Sigmoid colon (tissue), 7 donors: ENCODE measurements around the gene PLXNB2. TPM values are rescaled to one million over a fixed set of nuclear protein-coding genes. Genes with fewer than 3 reads are reported as not detected.
"Not testable (repeated sequence)": the region's sequence is repeated elsewhere in the genome, so short reads cannot be mapped to it uniquely, and the experiment has no call there.

Source experiments
- DNase-seq: peaks from one replicate; pipeline ENCODE4 v3.0.0-alpha.2; 2019
- H3K27ac ChIP-seq, 4 donors: fragments of 200-600 bp; sonication (generic); one replicate each; pipeline ENCODE4 v1.5.1; 2016 to 2019; ENCODE audit warnings: mild to moderate bottlenecking in 1 of 4
- H3K27me3 ChIP-seq, 3 donors: fragments of 200-600 bp; sonication (generic); one replicate each; pipeline ENCODE4 v1.5.1; 2019; ENCODE audit warnings: mild to moderate bottlenecking in 1 of 3
- H3K36me3 ChIP-seq, 4 donors: fragments of 200-600 bp; sonication (generic); one replicate each; pipeline ENCODE4 v1.5.1; 2016 to 2019
- H3K4me1 ChIP-seq, 4 donors: fragments of 200-600 bp; sonication (generic); one replicate each; pipeline ENCODE4 v1.5.1; 2017 to 2019
- H3K4me3 ChIP-seq, 4 donors: fragments of 200-600 bp; sonication (generic); one replicate each; pipeline ENCODE4 v1.5.1; 2017 to 2019; ENCODE audit warnings: mild to moderate bottlenecking in 2 of 4, moderate library complexity in 1 of 4
- H3K9me3 ChIP-seq, 4 donors: fragments of 200-600 bp in 3 of 4; sonication (generic) in 3 of 4; one replicate each; pipeline versions ENCODE4 v1.5.1 to v1.6.1; 2013 to 2019
- CTCF ChIP-seq, 4 experiments: fragments of 450-650 bp in 3 of 4; fragments of 200-600 bp in 1 of 4; IDR thresholded peaks; one replicate each; pipeline ENCODE4 v1.5.1; 2016 to 2019; ENCODE audit warnings: antibody characterized with exemption in 4 of 4, mild to moderate bottlenecking in 3 of 4, moderate library complexity in 2 of 4
- EP300 ChIP-seq, 4 donors: sonication (generic); formaldehyde crosslinking; IDR thresholded peaks; one replicate each; pipeline ENCODE4 v1.6.1; 2017; ENCODE audit warnings: antibody characterized with exemption in 4 of 4
- POLR2A ChIP-seq, 2 donors: fragments of 450-650 bp; IDR thresholded peaks; one replicate each; pipeline ENCODE4 v1.6.1; 2016; ENCODE audit warnings: antibody characterized with exemption in 2 of 2, mild to moderate bottlenecking in 2 of 2, moderate library complexity in 2 of 2
- POLR2AphosphoS5 ChIP-seq, 4 donors: sonication (generic); formaldehyde crosslinking; IDR thresholded peaks; one replicate each; pipeline ENCODE4 v1.6.1; 2017; ENCODE audit warnings: antibody characterized with exemption in 4 of 4
- WGBS, 2 donors: extraction: QIAGEN DNeasy Blood & Tissue Kit; methylation state at CpG; one replicate each; pipeline ENCODE4 v1.1.7; 2013; 5-methylcytosine and 5-hydroxymethylcytosine counted together
- intact Hi-C: fragments of 100-400 bp; cut with DNase I; formaldehyde crosslinking; loops from one replicate; pipeline ENCODE4 v1.15.1; 2023
- polyA plus RNA-seq, 3 donors: library from polyadenylated mRNA; stranded (reverse); fragments of 200-250 nt; gene quantifications; one replicate each; pipeline ENCODE4 v1.2.3, GENCODE V29; 2013
- total RNA-seq, 4 donors: library from RNA; depleted of rRNA; stranded (reverse); fragments of >200 nt; gene quantifications; one replicate each; pipeline ENCODE4 v1.1.0, GENCODE V29; 2016
- donor health status: healthy with polysubstance abuse.
- donor health status: Bipolar disorder and iron deficiency.
- donor health status: healthy.

PLXNB2 gene
- total and polyA plus RNA-seq, 7 donors: 18.6 to 150 (median 67.5) TPM

- H3K27ac ChIP-seq: peak overlapping the region; percentile 6 to 65 (median 60)
- H3K36me3 ChIP-seq: peaks cover 37 to 62% (median 52%) of the 10 kb centered on the region in 4 donors
- H3K27me3 ChIP-seq: peaks cover 2 to 19% (median 15%) of the 10 kb centered on the region in 3 donors
- DNase-seq: peak; percentile 87
- H3K9me3 ChIP-seq: no peaks in the 10 kb centered on the region
- 60 to 70% methylated on average over 25 of the region's 25 CpGs for WGBS, 2 donors
- intact Hi-C loops: no loop called here
- H3K4me3 ChIP-seq: no peak overlapping the region
- peak in 1 of 4 experiments; percentile 58 for TF ChIP-seq CTCF (IDR thresholded peaks at IDR 0.05)
- no peak for TF ChIP-seq POLR2AphosphoS5 (IDR thresholded peaks at IDR 0.05)
- no peak for TF ChIP-seq EP300 (IDR thresholded peaks at IDR 0.05)
- TF ChIP-seq POLR2A (IDR thresholded peaks at IDR 0.05): no peak
- peaks cover 0 to 19% (median 18%) of the 10 kb centered on the region in 4 donors for H3K4me1 ChIP-seq
These were observed 31.3 kb downstream of the PLXNB2 start for GRCh38 chr22:50276143-50276542.

- intact Hi-C loops: loop anchor here (1.0 to 2.0 kb wide), 2 partner anchors 51 to 67 kb away; partner anchors contain the start of gene PPP6R2
- Histone ChIP-seq H3K4me3 (no peak overlapping the region), H3K27me3 (peaks cover 4 to 26% (median 18%) of the 10 kb centered on the region in 3 donors), H3K27ac (peak overlapping the region; percentile 6 to 65 (median 56)), H3K9me3 (no peaks in the 10 kb centered on the region), H3K36me3 (peaks cover 30 to 55% (median 45%) of the 10 kb centered on the region in 4 donors), H3K4me1 (peaks cover 0 to 26% (median 25%) of the 10 kb centered on the region in 4 donors)
- no peak for DNase-seq
- TF ChIP-seq EP300 (IDR thresholded peaks at IDR 0.05) (no peak), POLR2A (IDR thresholded peaks at IDR 0.05) (no peak), POLR2AphosphoS5 (IDR thresholded peaks at IDR 0.05) (no peak), CTCF (IDR thresholded peaks at IDR 0.05) (no peak)
- 90 to 93% methylated on average over 43 of the region's 43 CpGs for WGBS, 2 donors
These were observed 32.0 kb downstream of the PLXNB2 start for GRCh38 chr22:50275181-50276055.

- H3K27me3 ChIP-seq: peaks cover 4 to 27% (median 21%) of the 10 kb centered on the region in 3 donors
- no peaks in the 10 kb centered on the region for H3K9me3 ChIP-seq
- peak overlapping the region in 2 of 4 donors; percentile 34 to 38 for H3K27ac ChIP-seq
- no peak overlapping the region for H3K4me3 ChIP-seq
- intact Hi-C loops: loop anchor here (1.0 to 2.0 kb wide), 2 partner anchors 52 to 68 kb away; partner anchors contain the start of gene PPP6R2
- peaks cover 25 to 49% (median 39%) of the 10 kb centered on the region in 4 donors for H3K36me3 ChIP-seq
- 69% methylated on average over 7 of the region's 7 CpGs for WGBS, 2 donors
- peaks cover 0 to 31% (median 30%) of the 10 kb centered on the region in 4 donors for H3K4me1 ChIP-seq
- TF ChIP-seq CTCF (IDR thresholded peaks at IDR 0.05) (peak in 1 of 4 experiments; percentile 4), POLR2A (IDR thresholded peaks at IDR 0.05) (no peak), POLR2AphosphoS5 (IDR thresholded peaks at IDR 0.05) (no peak), EP300 (IDR thresholded peaks at IDR 0.05) (no peak)
- DNase-seq: no peak
These were observed 32.7 kb downstream of the PLXNB2 start for GRCh38 chr22:50274771-50275170.

GRCh38 chr22:50274311-50274710 lies 33.1 kb downstream of the PLXNB2 start:
- peaks cover 4 to 27% (median 23%) of the 10 kb centered on the region in 3 donors for H3K27me3 ChIP-seq
- no peak overlapping the region for H3K27ac ChIP-seq
- no peak for DNase-seq
- no peak overlapping the region for H3K4me3 ChIP-seq
- WGBS, 2 donors: 24 to 29% methylated on average over 7 of the region's 7 CpGs
- peaks cover 0 to 36% (median 34%) of the 10 kb centered on the region in 4 donors for H3K4me1 ChIP-seq
- TF ChIP-seq POLR2A (IDR thresholded peaks at IDR 0.05) (no peak), CTCF (IDR thresholded peaks at IDR 0.05) (peak in 1 of 4 experiments; percentile 31)
- no peaks in the 10 kb centered on the region for H3K9me3 ChIP-seq
- H3K36me3 ChIP-seq: peaks cover 20 to 44% (median 35%) of the 10 kb centered on the region in 4 donors
- intact Hi-C loops: loop anchor here (2.0 kb wide), 1 partner anchor 68 kb away; the partner anchor contains the start of gene PPP6R2

GRCh38 chr22:50273781-50274180 lies 33.7 kb downstream of the PLXNB2 start:
- Histone ChIP-seq H3K4me1 (peaks cover 0 to 41% (median 36%) of the 10 kb centered on the region in 4 donors), H3K27me3 (peaks cover 4 to 27% (median 23%) of the 10 kb centered on the region in 3 donors), H3K36me3 (peaks cover 15 to 39% (median 30%) of the 10 kb centered on the region in 4 donors)
- WGBS, 2 donors: 84 to 90% methylated on average over 10 of the region's 10 CpGs
- not testable (repeated sequence) for H3K4me3 ChIP-seq, DNase-seq, H3K27ac ChIP-seq, H3K9me3 ChIP-seq
- intact Hi-C loops: loop anchor here (2.0 kb wide), 1 partner anchor 69 kb away; the partner anchor contains the start of gene PPP6R2

GRCh38 chr22:50273352-50273751 lies 34.1 kb downstream of the PLXNB2 start:
- Histone ChIP-seq H3K36me3 (peaks cover 10 to 34% (median 26%) of the 10 kb centered on the region in 4 donors), H3K27me3 (peaks cover 4 to 27% (median 23%) of the 10 kb centered on the region in 3 donors), H3K4me1 (peaks cover 0 to 41% (median 38%) of the 10 kb centered on the region in 4 donors)
- H3K4me3 ChIP-seq, H3K9me3 ChIP-seq, H3K27ac ChIP-seq, DNase-seq, intact Hi-C loops: not testable (repeated sequence)
- 45 to 69% methylated on average over 11 of the region's 11 CpGs for WGBS, 2 donors
